ENCODE data around the gene DDX3X. TPM values are rescaled to one million over a fixed set of nuclear protein-coding genes. Genes with fewer than 3 reads are reported as not detected.
"Not testable (repeated sequence)": the region's sequence is repeated elsewhere in the genome, so short reads cannot be mapped to it uniquely, and the experiment has no call there.

Gene DDX3X
- total RNA-seq, 4 donors from 2014 or later = 161 to 383 (median 228) TPM

GRCh38 chrX:41369152-41369551, 35.2 kb downstream of the DDX3X start:
- DNase-seq (ENCODE audit: low spot score in 2 of 2) = no peak
- WGBS = 91% methylated on average over 4 of the region's 4 CpGs

GRCh38 chrX:41371575-41371974, 37.6 kb downstream of the DDX3X start:
- not testable (repeated sequence) for H3K9me3 ChIP-seq
- 91% methylated on average over 5 of the region's 5 CpGs for WGBS

More at GRCh38 chrX:41369152-41369551, 35.2 kb downstream of the DDX3X start:
- Histone ChIP-seq H3K36me3 (no peaks in the 10 kb centered on the region), H3K9me3 (no peaks in the 10 kb centered on the region), H3K4me1 (no peaks in the 10 kb centered on the region), H3K27ac (no peak overlapping the region), H3K27me3 (no peaks in the 10 kb centered on the region), H3K4me3 (no peak overlapping the region)
- TF ChIP-seq POLR2A (IDR thresholded peaks at IDR 0.05) (no peak), CTCF (IDR thresholded peaks at IDR 0.05) (no peak), POLR2AphosphoS5 (IDR thresholded peaks at IDR 0.05) (no peak), EP300 (IDR thresholded peaks at IDR 0.05) (no peak)

GRCh38 chrX:41373989-41374606, 40.1 kb downstream of the DDX3X start:
- 75% methylated on average over 5 of the region's 5 CpGs for WGBS
- TF ChIP-seq CTCF (IDR thresholded peaks at IDR 0.05) (no peak), POLR2AphosphoS5 (IDR thresholded peaks at IDR 0.05) (no peak), EP300 (IDR thresholded peaks at IDR 0.05) (no peak)
- H3K27ac ChIP-seq = no peak overlapping the region
- H3K36me3 ChIP-seq = no peaks in the 10 kb centered on the region
- DNase-seq (ENCODE audit: low spot score in 2 of 2) = no peak
- no peaks in the 10 kb centered on the region for H3K9me3 ChIP-seq
- no peak overlapping the region for H3K4me3 ChIP-seq
- H3K27me3 ChIP-seq = no peaks in the 10 kb centered on the region
- H3K4me1 ChIP-seq = no peaks in the 10 kb centered on the region

More at GRCh38 chrX:41371575-41371974, 37.6 kb downstream of the DDX3X start:
- H3K36me3 ChIP-seq; H3K27ac ChIP-seq; H3K27me3 ChIP-seq; H3K4me3 ChIP-seq; DNase-seq (ENCODE audit: low spot score in 2 of 2); H3K4me1 ChIP-seq: not testable (repeated sequence)

GRCh38 chrX:41377624-41378023, 43.7 kb downstream of the DDX3X start:
- 86% methylated on average over 8 of the region's 8 CpGs for WGBS
- TF ChIP-seq POLR2AphosphoS5 (IDR thresholded peaks at IDR 0.05) (no peak), CTCF (IDR thresholded peaks at IDR 0.05) (no peak), POLR2A (IDR thresholded peaks at IDR 0.05) (no peak), EP300 (IDR thresholded peaks at IDR 0.05) (no peak)

GRCh38 chrX:41381685-41382084, 47.7 kb downstream of the DDX3X start:
- DNase-seq (ENCODE audit: low spot score in 2 of 2) = peak in 1 of 2 donors; percentile 70
- 24% methylated on average over 3 of the region's 5 CpGs for WGBS
- H3K36me3 ChIP-seq = no peaks in the 10 kb centered on the region
- no peaks in the 10 kb centered on the region for H3K9me3 ChIP-seq
- TF ChIP-seq POLR2A (IDR thresholded peaks at IDR 0.05) (no peak), POLR2AphosphoS5 (IDR thresholded peaks at IDR 0.05) (no peak), CTCF (IDR thresholded peaks at IDR 0.05) (no peak), EP300 (IDR thresholded peaks at IDR 0.05) (no peak)
- no peak overlapping the region for H3K4me3 ChIP-seq
- peaks cover 5% of the 10 kb centered on the region for H3K4me1 ChIP-seq
- no peak overlapping the region for H3K27ac ChIP-seq
- H3K27me3 ChIP-seq = no peaks in the 10 kb centered on the region

More at GRCh38 chrX:41377624-41378023, 43.7 kb downstream of the DDX3X start:
- Histone ChIP-seq H3K27ac (no peak overlapping the region), H3K36me3 (no peaks in the 10 kb centered on the region), H3K27me3 (no peaks in the 10 kb centered on the region), H3K9me3 (no peaks in the 10 kb centered on the region), H3K4me1 (no peaks in the 10 kb centered on the region), H3K4me3 (no peak overlapping the region)
- no peak for DNase-seq (ENCODE audit: low spot score in 2 of 2)

All from suprapubic skin (tissue), 4 donors.